SK-N-MC (cell line): ENCODE measurements around the gene NRCAM.

ENCODE experiments used
- DNase-seq: peaks from one replicate; pipeline ENCODE4 v3.0.0-alpha.2; 2011; ENCODE audit warnings: low read depth, low spot score
- H3K27ac ChIP-seq: fragments of 200-600 bp; sonication (generic); 2 replicates; pipeline ENCODE4 v1.5.1; 2016; ENCODE audit warnings: mixed run types
- H3K36me3 ChIP-seq: fragments of 200-600 bp; sonication (generic); 2 replicates; pipeline ENCODE4 v1.6.1; 2017; ENCODE audit warnings: antibody characterized with exemption, low read length, mixed read lengths; ENCODE audit not compliant: insufficient read depth
- H3K4me3 ChIP-seq: fragments of 200-600 bp; sonication (generic); 2 replicates; pipeline ENCODE4 v1.5.1; 2016
- H3K9ac ChIP-seq: fragments of 200-600 bp; sonication (generic); 2 replicates; pipeline ENCODE4 v1.8.0; 2017; ENCODE audit warnings: mixed run types, mixed read lengths; ENCODE audit not compliant: insufficient read length
- H3K9me3 ChIP-seq: fragments of 200-600 bp; sonication (generic); 2 replicates; pipeline ENCODE4 v1.6.1; 2017; ENCODE audit warnings: low read depth, mild to moderate bottlenecking, antibody characterized with exemption, low read length, moderate library complexity, mixed read lengths
- EZH2 ChIP-seq: fragments of 200-600 bp; sonication (generic); IDR thresholded peaks from one replicate; pipeline ENCODE4 v1.6.1; 2017; ENCODE audit warnings: antibody characterized with exemption
- FOXP2 ChIP-seq: optimal IDR thresholded peaks from 2 replicates; pipeline ENCODE3; 2011; ENCODE audit warnings: mild to moderate bottlenecking, moderate library complexity; ENCODE audit not compliant: insufficient read depth; ENCODE audit errors: extremely low read length, control extremely low read depth
- POLR2AphosphoS5 ChIP-seq: IDR thresholded peaks from 2 replicates; pipeline ENCODE4 v1.6.1; 2012; ENCODE audit warnings: mild to moderate bottlenecking, low read depth, low read length, borderline replicate concordance

Gene NRCAM

GRCh38 chr7:108415084-108415483 lies 41.2 kb downstream of the NRCAM start:
- Histone ChIP-seq H3K4me3 (no peak overlapping the region), H3K36me3 (no peaks in the 10 kb centered on the region), H3K9me3 (no peaks in the 10 kb centered on the region), H3K27ac (no peak overlapping the region), H3K9ac (no peak overlapping the region)
- no peak for DNase-seq
- no peak for TF ChIP-seq EZH2
- TF ChIP-seq POLR2AphosphoS5, result no peak
- TF ChIP-seq FOXP2, result no peak

DNA sequence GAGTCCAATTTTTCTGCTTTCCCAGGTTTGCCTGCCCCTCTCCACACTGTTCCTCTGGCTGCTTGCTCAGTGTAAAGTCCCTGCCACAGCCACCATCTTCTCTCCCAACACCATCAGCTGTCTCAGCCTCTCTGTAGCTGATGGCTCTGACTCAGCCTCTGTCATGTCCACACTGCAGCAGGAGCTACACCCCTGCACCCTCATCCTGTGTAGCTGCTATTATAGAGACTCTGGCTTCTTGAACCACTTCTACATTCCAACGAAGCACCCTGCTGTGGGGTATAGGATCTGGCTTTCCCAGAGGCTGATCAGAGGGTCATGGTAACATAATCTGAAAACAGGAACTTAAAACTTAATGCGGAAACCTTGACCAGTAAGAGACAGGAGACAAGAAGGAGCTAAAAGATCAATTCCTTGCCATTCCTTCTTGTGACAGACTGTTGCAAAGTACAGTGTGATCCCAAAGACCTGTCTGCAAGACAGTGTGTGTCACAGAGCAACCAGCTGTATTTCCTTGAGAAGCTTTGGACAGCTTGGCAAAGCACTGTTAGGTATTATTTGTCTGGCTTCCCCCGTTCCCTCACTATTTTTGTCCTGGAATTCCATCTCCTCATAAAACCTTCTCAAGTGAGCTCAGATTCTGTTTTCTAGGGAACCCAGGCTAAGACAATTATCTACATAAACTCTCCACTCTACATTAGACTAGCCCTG lies 42.3 kb downstream of the NRCAM start:
- no peak for TF ChIP-seq POLR2AphosphoS5
- no peak for TF ChIP-seq FOXP2
- TF ChIP-seq EZH2, result no peak
- no peak overlapping the region for H3K9ac ChIP-seq
- H3K36me3 ChIP-seq, result no peaks in the 10 kb centered on the region
- no peak for DNase-seq
- H3K27ac ChIP-seq, result no peak overlapping the region
- no peak overlapping the region for H3K4me3 ChIP-seq
- no peaks in the 10 kb centered on the region for H3K9me3 ChIP-seq

- H3K36me3 ChIP-seq, result no peaks in the 10 kb centered on the region
- DNase-seq, result no peak
- no peaks in the 10 kb centered on the region for H3K9me3 ChIP-seq
- H3K4me3 ChIP-seq, result no peak overlapping the region
- H3K9ac ChIP-seq, result no peak overlapping the region
- H3K27ac ChIP-seq, result no peak overlapping the region
- TF ChIP-seq FOXP2 (no peak), EZH2 (no peak), POLR2AphosphoS5 (no peak)
These were observed 42.9 kb downstream of the NRCAM start for GRCh38 chr7:108413337-108413736.

- no peaks in the 10 kb centered on the region for H3K9me3 ChIP-seq
- H3K27ac ChIP-seq, result no peak overlapping the region
- no peak overlapping the region for H3K9ac ChIP-seq
- DNase-seq, result no peak
- no peaks in the 10 kb centered on the region for H3K36me3 ChIP-seq
- H3K4me3 ChIP-seq, result no peak overlapping the region
- TF ChIP-seq FOXP2, result no peak
- no peak for TF ChIP-seq POLR2AphosphoS5
- TF ChIP-seq EZH2, result no peak
These were observed 47.1 kb downstream of the NRCAM start for GRCh38 chr7:108409146-108409545.

GRCh38 chr7:108408296-108408991 lies 47.8 kb downstream of the NRCAM start:
- TF ChIP-seq POLR2AphosphoS5 (no peak), FOXP2 (no peak), EZH2 (no peak)
- Histone ChIP-seq H3K9ac (no peak overlapping the region), H3K27ac (no peak overlapping the region), H3K36me3 (no peaks in the 10 kb centered on the region), H3K9me3 (no peaks in the 10 kb centered on the region), H3K4me3 (no peak overlapping the region)
- no peak for DNase-seq

DNA sequence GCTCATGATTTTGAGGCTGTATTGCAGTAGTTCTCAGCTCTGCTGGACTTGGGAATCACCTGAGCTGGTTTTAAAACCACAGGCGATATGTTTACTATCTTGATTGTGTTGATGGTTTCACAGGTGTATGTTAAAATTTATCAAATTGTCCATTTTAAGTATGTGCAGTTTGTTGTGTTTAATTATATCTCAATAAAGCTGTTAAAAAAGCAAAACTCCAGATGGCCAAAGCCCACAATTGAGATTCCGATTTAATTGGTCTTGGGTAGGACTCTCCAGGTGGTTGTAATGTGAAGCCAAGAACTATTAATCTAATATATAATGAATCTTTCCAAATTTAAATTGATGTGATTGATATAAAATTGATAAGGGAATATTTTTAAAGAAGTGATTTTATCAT lies 48.6 kb downstream of the NRCAM start:
- Histone ChIP-seq H3K9me3 (no peaks in the 10 kb centered on the region), H3K9ac (no peak overlapping the region), H3K36me3 (no peaks in the 10 kb centered on the region), H3K27ac (no peak overlapping the region), H3K4me3 (no peak overlapping the region)
- no peak for TF ChIP-seq POLR2AphosphoS5
- TF ChIP-seq FOXP2, result no peak
- TF ChIP-seq EZH2, result no peak
- DNase-seq, result no peak

DNA sequence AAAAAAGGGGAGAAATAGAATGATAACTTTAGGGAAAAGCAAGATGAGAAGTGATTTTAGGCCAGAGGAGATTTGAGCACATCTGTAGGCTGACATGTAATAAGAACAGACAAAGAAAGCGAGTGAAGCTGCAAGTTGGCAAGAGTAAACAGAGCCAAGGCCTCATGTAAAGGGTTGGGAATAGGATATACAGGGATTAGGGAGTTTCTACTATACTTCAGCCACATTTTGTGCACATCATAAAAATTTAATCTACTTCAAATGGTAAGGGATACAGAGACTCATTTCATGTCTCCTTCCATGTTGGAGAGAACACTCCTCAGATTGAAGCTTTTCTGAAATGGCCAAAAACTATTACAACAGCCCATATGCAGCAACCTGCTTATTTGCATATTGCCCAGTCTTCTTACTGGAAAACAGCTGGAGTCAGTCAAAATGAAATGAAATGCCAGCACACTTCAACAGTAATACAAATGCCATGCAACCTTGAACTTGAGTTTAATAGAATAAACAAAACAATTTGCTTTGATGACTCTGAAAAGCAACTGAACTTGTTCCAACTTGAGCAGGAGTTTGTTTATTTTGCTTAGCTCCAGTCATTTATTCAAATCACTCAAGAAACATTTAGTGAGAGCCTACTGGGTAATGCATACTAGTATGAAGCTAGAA lies 49.9 kb downstream of the NRCAM start:
- DNase-seq, result no peak
- TF ChIP-seq EZH2, result no peak
- TF ChIP-seq POLR2AphosphoS5, result no peak
- H3K36me3 ChIP-seq, result no peaks in the 10 kb centered on the region
- H3K9me3 ChIP-seq, result no peaks in the 10 kb centered on the region
- H3K4me3 ChIP-seq, result no peak overlapping the region
- H3K9ac ChIP-seq, result no peak overlapping the region
- H3K27ac ChIP-seq, result no peak overlapping the region

DNA sequence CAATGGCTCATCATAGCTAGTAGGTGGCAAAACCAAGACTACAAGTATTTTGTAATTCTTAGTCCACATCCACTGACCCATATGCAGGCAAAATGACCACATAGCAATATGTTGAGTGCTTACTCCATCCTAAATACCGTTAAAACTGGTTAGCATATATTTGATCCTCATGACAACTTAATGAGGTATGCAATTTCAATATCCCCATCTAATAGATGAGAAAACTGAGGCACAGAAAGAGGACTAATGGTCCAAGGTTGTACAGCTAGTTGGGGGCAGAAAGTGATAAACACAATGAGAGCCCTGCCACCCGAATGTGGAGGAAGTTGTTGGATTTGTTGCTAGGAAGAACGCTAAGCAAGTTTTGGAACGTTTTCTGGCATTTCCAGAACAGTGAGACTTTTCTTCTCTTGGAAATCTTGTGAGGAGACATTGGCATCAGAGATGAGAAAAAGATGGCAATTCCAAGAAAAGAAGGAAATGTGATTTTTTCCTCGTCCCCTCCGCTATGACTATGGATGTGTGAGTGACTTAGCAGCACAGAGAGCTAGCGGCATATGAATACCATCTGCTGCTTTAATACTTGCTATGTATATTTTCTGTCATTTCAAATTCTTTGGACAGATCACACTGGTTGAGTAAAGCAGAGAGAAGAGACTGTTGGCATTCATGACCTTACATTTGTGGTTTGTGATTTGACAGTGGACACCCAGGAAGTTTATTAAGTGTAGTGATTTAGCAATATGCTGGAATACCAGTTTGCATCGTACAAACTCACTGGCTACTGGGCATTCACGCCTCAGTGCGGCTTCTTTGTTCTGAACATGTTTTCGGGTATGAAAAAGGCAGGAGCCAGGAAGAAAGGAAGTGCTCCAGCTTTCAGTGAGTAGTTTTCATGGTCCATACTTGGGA lies 51.5 kb downstream of the NRCAM start:
- H3K9ac ChIP-seq, result no peak overlapping the region
- H3K9me3 ChIP-seq, result no peaks in the 10 kb centered on the region
- H3K27ac ChIP-seq, result no peak overlapping the region
- TF ChIP-seq POLR2AphosphoS5, result no peak
- TF ChIP-seq EZH2, result no peak
- no peak for TF ChIP-seq FOXP2
- H3K36me3 ChIP-seq, result no peaks in the 10 kb centered on the region
- no peak overlapping the region for H3K4me3 ChIP-seq
- DNase-seq, result no peak
